HG02970 (cell line): ENCODE measurements around the gene NPAS3.

Source experiments
- ATAC-seq: cut with Tn5 transposase; IDR thresholded peaks from one replicate; pipeline ENCODE4 v1.9.1; 2021; ENCODE audit warnings: mild to moderate bottlenecking, moderate library complexity, moderate number of reproducible peaks; ENCODE audit not compliant: unreplicated experiment, low FRiP score

Gene NPAS3

GRCh38 chr14:33404964-33405574 lies 466.4 kb downstream of the NPAS3 start:
- ATAC-seq, result no peak

- ATAC-seq, result no peak
These were observed 468.1 kb downstream of the NPAS3 start for GRCh38 chr14:33406766-33407165.

- ATAC-seq, result no peak
These were observed 469.6 kb downstream of the NPAS3 start for GRCh38 chr14:33408291-33408690.

- no peak for ATAC-seq
These were observed 473.8 kb downstream of the NPAS3 start for GRCh38 chr14:33412450-33412849.

GRCh38 chr14:33413381-33413780 lies 474.7 kb downstream of the NPAS3 start:
- ATAC-seq, result no peak

- ATAC-seq, result no peak
These were observed 475.4 kb downstream of the NPAS3 start for GRCh38 chr14:33414041-33414440.

GRCh38 chr14:33420051-33420627 lies 481.5 kb downstream of the NPAS3 start:
- ATAC-seq, result no peak

- ATAC-seq, result no peak
These were observed 491.8 kb downstream of the NPAS3 start for GRCh38 chr14:33430414-33431035.

- no peak for ATAC-seq
These were observed 493.8 kb downstream of the NPAS3 start for GRCh38 chr14:33432407-33433023.

- no peak for ATAC-seq
These were observed 494.7 kb downstream of the NPAS3 start for GRCh38 chr14:33433396-33433795.

GRCh38 chr14:33435911-33436689 lies 497.4 kb downstream of the NPAS3 start:
- ATAC-seq, result no peak

- no peak for ATAC-seq
These were observed 503.0 kb downstream of the NPAS3 start for GRCh38 chr14:33441633-33442032.

GRCh38 chr14:33444136-33444535 lies 505.5 kb downstream of the NPAS3 start:
- no peak for ATAC-seq

GRCh38 chr14:33449268-33449667 lies 510.6 kb downstream of the NPAS3 start:
- no peak for ATAC-seq

GRCh38 chr14:33449703-33450395 lies 511.2 kb downstream of the NPAS3 start:
- ATAC-seq, result no peak

GRCh38 chr14:33450416-33450815 lies 511.7 kb downstream of the NPAS3 start:
- ATAC-seq, result no peak

GRCh38 chr14:33451211-33451610 lies 512.5 kb downstream of the NPAS3 start:
- no peak for ATAC-seq

- ATAC-seq, result no peak
These were observed 514.3 kb downstream of the NPAS3 start for GRCh38 chr14:33452995-33453394.

- ATAC-seq, result no peak
These were observed 515.4 kb downstream of the NPAS3 start for GRCh38 chr14:33454022-33454595.

- no peak for ATAC-seq
These were observed 516.0 kb downstream of the NPAS3 start for GRCh38 chr14:33454707-33455106.
